Measurements from ENCODE around the gene KYAT1.

Gene KYAT1

GRCh38 chr9:128881884-128882676, at the start of gene KYAT1, which contains the start of gene LRRC8A:
Gene KYAT1 (minus strand): TSS chr9:128881950. CDS start chr9:128845405, 36,545 bp downstream.
Gene LRRC8A (plus strand): TSS chr9:128882133. CDS start chr9:128907165, 25,032 bp downstream.
- Histone ChIP-seq H3K4me3 (ENCODE audit: low read depth in 1 of 2, low read length in 2 of 2) (peak within 1 kb of the TSS; percentile 95 to 96), H3K4me1 (ENCODE audit: insufficient read depth, low read length) (peaks cover 26% of the 10 kb centered on the region), H3K27ac (ENCODE audit: low read length) (peak within 1 kb of the TSS; percentile 88), H3K9me3 (ENCODE audit: insufficient read depth, low read length, severe bottlenecking) (no peaks in the 10 kb centered on the region), H3K4me2 (ENCODE audit: insufficient read depth, low read length) (peak within 1 kb of the TSS; percentile 92), H3K36me3 (ENCODE audit: insufficient read depth, low read length) (peaks cover 20% of the 10 kb centered on the region), H3K79me2 (ENCODE audit: insufficient read depth, low read length) (peaks cover 69% of the 10 kb centered on the region), H3K9ac (ENCODE audit: low read depth, low read length) (peak within 1 kb of the TSS; percentile 85), H4K20me1 (ENCODE audit: insufficient read depth, low read length) (peaks cover 7% of the 10 kb centered on the region; the same call in 1 of the 2 replicates), H2AFZ (ENCODE audit: low read depth, low read length) (peak within 1 kb of the TSS; percentile 89), H3K27me3 (ENCODE audit: insufficient read depth, low read length, poor library complexity) (no peaks in the 10 kb centered on the region)
- TF ChIP-seq EZH2 (IDR thresholded peaks at IDR 0.05; ENCODE audit: borderline replicate concordance, low read depth, low read length, severe bottlenecking) (no peak), CTCF (IDR thresholded peaks at IDR 0.05; ENCODE audit: borderline replicate concordance, extremely low read depth, low read length, poor library complexity, severe bottlenecking) (no peak)
- peak; percentile 92 for ATAC-seq (ENCODE audit: insufficient read depth, low read depth)
- DNase-seq: peak; percentile 98

GRCh38 chr9:128929560-128929959, 47.8 kb upstream of the KYAT1 start:
- ATAC-seq (ENCODE audit: insufficient read depth, low read depth) (no peak), DNase-seq (no peak)
- Histone ChIP-seq H2AFZ (ENCODE audit: low read depth, low read length) (no peak overlapping the region), H3K9me3 (ENCODE audit: insufficient read depth, low read length, severe bottlenecking) (no peaks in the 10 kb centered on the region), H4K20me1 (ENCODE audit: insufficient read depth, low read length) (no peaks in the 10 kb centered on the region), H3K36me3 (ENCODE audit: insufficient read depth, low read length) (no peaks in the 10 kb centered on the region), H3K79me2 (ENCODE audit: insufficient read depth, low read length) (no peaks in the 10 kb centered on the region), H3K4me2 (ENCODE audit: insufficient read depth, low read length) (no peak overlapping the region), H3K9ac (ENCODE audit: low read depth, low read length) (no peak overlapping the region), H3K27me3 (ENCODE audit: insufficient read depth, low read length, poor library complexity) (no peaks in the 10 kb centered on the region), H3K27ac (ENCODE audit: low read length) (no peak overlapping the region), H3K4me1 (ENCODE audit: insufficient read depth, low read length) (no peaks in the 10 kb centered on the region), H3K4me3 (ENCODE audit: low read depth in 1 of 2, low read length in 2 of 2) (no peak overlapping the region)
- TF ChIP-seq EZH2 (IDR thresholded peaks at IDR 0.05; ENCODE audit: borderline replicate concordance, low read depth, low read length, severe bottlenecking) (no peak), CTCF (IDR thresholded peaks at IDR 0.05; ENCODE audit: borderline replicate concordance, extremely low read depth, low read length, poor library complexity, severe bottlenecking) (no peak)

GRCh38 chr9:128928624-128929023, 46.9 kb upstream of the KYAT1 start:
- no peaks in the 10 kb centered on the region for H3K79me2 ChIP-seq (ENCODE audit: insufficient read depth, low read length)
- DNase-seq: no peak
- TF ChIP-seq EZH2 (IDR thresholded peaks at IDR 0.05; ENCODE audit: borderline replicate concordance, low read depth, low read length, severe bottlenecking) (no peak), CTCF (IDR thresholded peaks at IDR 0.05; ENCODE audit: borderline replicate concordance, extremely low read depth, low read length, poor library complexity, severe bottlenecking) (no peak)
- no peak for ATAC-seq (ENCODE audit: insufficient read depth, low read depth)
- no peaks in the 10 kb centered on the region for H3K27me3 ChIP-seq (ENCODE audit: insufficient read depth, low read length, poor library complexity)
- H3K4me1 ChIP-seq (ENCODE audit: insufficient read depth, low read length): no peaks in the 10 kb centered on the region
- H3K27ac ChIP-seq (ENCODE audit: low read length): no peak overlapping the region
- H3K4me3 ChIP-seq (ENCODE audit: low read depth in 1 of 2, low read length in 2 of 2): no peak overlapping the region
- no peaks in the 10 kb centered on the region for H3K9me3 ChIP-seq (ENCODE audit: insufficient read depth, low read length, severe bottlenecking)
- no peak overlapping the region for H3K9ac ChIP-seq (ENCODE audit: low read depth, low read length)
- no peaks in the 10 kb centered on the region for H3K36me3 ChIP-seq (ENCODE audit: insufficient read depth, low read length)
- H3K4me2 ChIP-seq (ENCODE audit: insufficient read depth, low read length): no peak overlapping the region
- H4K20me1 ChIP-seq (ENCODE audit: insufficient read depth, low read length): no peaks in the 10 kb centered on the region
- no peak overlapping the region for H2AFZ ChIP-seq (ENCODE audit: low read depth, low read length)

Measured in DND-41 (cell line).